ENCODE measurements around the gene CST9L.

The CST9L gene

GRCh38 chr20:23603321-23603720 is 35.0 kb upstream of the CST9L start:
- TF ChIP-seq TAF1 (IDR thresholded peaks at IDR 0.05; ENCODE audit: borderline replicate concordance, low read depth, low read length) (no peak), POLR2A (IDR thresholded peaks at IDR 0.05; ENCODE audit: low read depth, low read length) (no peak), POLR2AphosphoS5 (IDR thresholded peaks at IDR 0.05; ENCODE audit: low read depth, low read length) (no peak)
- FAIRE-seq (no peak), DNase-seq (ENCODE audit: insufficient read length) (no peak)

GRCh38 chr20:23602699-23603098 is 34.4 kb upstream of the CST9L start:
- FAIRE-seq (no peak), DNase-seq (ENCODE audit: insufficient read length) (no peak)
- TF ChIP-seq POLR2A (IDR thresholded peaks at IDR 0.05; ENCODE audit: low read depth, low read length) (no peak), TAF1 (IDR thresholded peaks at IDR 0.05; ENCODE audit: borderline replicate concordance, low read depth, low read length) (no peak), POLR2AphosphoS5 (IDR thresholded peaks at IDR 0.05; ENCODE audit: low read depth, low read length) (no peak)

- DNase-seq (ENCODE audit: insufficient read length) (no peak), FAIRE-seq (no peak)
- TF ChIP-seq TAF1 (IDR thresholded peaks at IDR 0.05; ENCODE audit: borderline replicate concordance, low read depth, low read length): no peak
- no peak for TF ChIP-seq POLR2AphosphoS5 (IDR thresholded peaks at IDR 0.05; ENCODE audit: low read depth, low read length)
- TF ChIP-seq POLR2A (IDR thresholded peaks at IDR 0.05; ENCODE audit: low read depth, low read length): no peak
Observed at GRCh38 chr20:23602241-23602640, 34.0 kb upstream of the CST9L start.

GRCh38 chr20:23601715-23602114 is 33.4 kb upstream of the CST9L start:
- no peak for TF ChIP-seq TAF1 (IDR thresholded peaks at IDR 0.05; ENCODE audit: borderline replicate concordance, low read depth, low read length)
- no peak for TF ChIP-seq POLR2AphosphoS5 (IDR thresholded peaks at IDR 0.05; ENCODE audit: low read depth, low read length)
- TF ChIP-seq POLR2A (IDR thresholded peaks at IDR 0.05; ENCODE audit: low read depth, low read length): no peak
- FAIRE-seq (no peak), DNase-seq (ENCODE audit: insufficient read length) (no peak)

- FAIRE-seq (no peak), DNase-seq (ENCODE audit: insufficient read length) (no peak)
- TF ChIP-seq POLR2A (IDR thresholded peaks at IDR 0.05; ENCODE audit: low read depth, low read length) (no peak), TAF1 (IDR thresholded peaks at IDR 0.05; ENCODE audit: borderline replicate concordance, low read depth, low read length) (no peak), POLR2AphosphoS5 (IDR thresholded peaks at IDR 0.05; ENCODE audit: low read depth, low read length) (no peak)
Observed at GRCh38 chr20:23598481-23598880, 30.2 kb upstream of the CST9L start.

- TF ChIP-seq POLR2A (IDR thresholded peaks at IDR 0.05; ENCODE audit: low read depth, low read length) (no peak), TAF1 (IDR thresholded peaks at IDR 0.05; ENCODE audit: borderline replicate concordance, low read depth, low read length) (no peak), POLR2AphosphoS5 (IDR thresholded peaks at IDR 0.05; ENCODE audit: low read depth, low read length) (no peak)
- no peak for DNase-seq (ENCODE audit: insufficient read length)
- FAIRE-seq: no peak
Observed at GRCh38 chr20:23596579-23597250, 28.4 kb upstream of the CST9L start.

GRCh38 chr20:23595941-23596340 is 27.7 kb upstream of the CST9L start:
- no peak for TF ChIP-seq POLR2AphosphoS5 (IDR thresholded peaks at IDR 0.05; ENCODE audit: low read depth, low read length)
- TF ChIP-seq TAF1 (IDR thresholded peaks at IDR 0.05; ENCODE audit: borderline replicate concordance, low read depth, low read length): no peak
- no peak for TF ChIP-seq POLR2A (IDR thresholded peaks at IDR 0.05; ENCODE audit: low read depth, low read length)
- no peak for DNase-seq (ENCODE audit: insufficient read length)
- no peak for FAIRE-seq

GRCh38 chr20:23588434-23589403 is 20.4 kb upstream of the CST9L start:
- FAIRE-seq: no peak
- TF ChIP-seq TAF1 (IDR thresholded peaks at IDR 0.05; ENCODE audit: borderline replicate concordance, low read depth, low read length) (no peak), POLR2A (IDR thresholded peaks at IDR 0.05; ENCODE audit: low read depth, low read length) (no peak), POLR2AphosphoS5 (IDR thresholded peaks at IDR 0.05; ENCODE audit: low read depth, low read length) (no peak)
- no peak for DNase-seq (ENCODE audit: insufficient read length)

GRCh38 chr20:23587631-23588030 is 19.3 kb upstream of the CST9L start:
- TF ChIP-seq TAF1 (IDR thresholded peaks at IDR 0.05; ENCODE audit: borderline replicate concordance, low read depth, low read length) (no peak), POLR2A (IDR thresholded peaks at IDR 0.05; ENCODE audit: low read depth, low read length) (no peak), POLR2AphosphoS5 (IDR thresholded peaks at IDR 0.05; ENCODE audit: low read depth, low read length) (no peak)
- DNase-seq (ENCODE audit: insufficient read length) (no peak), FAIRE-seq (no peak)

- TF ChIP-seq POLR2A (IDR thresholded peaks at IDR 0.05; ENCODE audit: low read depth, low read length): no peak
- no peak for TF ChIP-seq TAF1 (IDR thresholded peaks at IDR 0.05; ENCODE audit: borderline replicate concordance, low read depth, low read length)
- TF ChIP-seq POLR2AphosphoS5 (IDR thresholded peaks at IDR 0.05; ENCODE audit: low read depth, low read length): no peak
- FAIRE-seq: no peak
- no peak for DNase-seq (ENCODE audit: insufficient read length)
Observed at GRCh38 chr20:23586735-23587525, 18.6 kb upstream of the CST9L start.

Data from GM12892 (cell line).